Vagina (tissue), 2 donors: ENCODE data around the gene ZNF175.

Source experiments
- POLR2A ChIP-seq, 2 donors: fragments of 450-650 bp; IDR thresholded peaks; one replicate each; pipeline ENCODE4 v1.6.1; 2017; ENCODE audit warnings: antibody characterized with exemption in 2 of 2, mild to moderate bottlenecking in 2 of 2, moderate library complexity in 2 of 2
- POLR2AphosphoS5 ChIP-seq, 2 donors: sonication (generic); formaldehyde crosslinking; IDR thresholded peaks; one replicate each; pipeline ENCODE4 v1.9.0; 2017; ENCODE audit warnings: antibody characterized with exemption in 2 of 2, mild to moderate bottlenecking in 2 of 2, low read depth in 1 of 2; ENCODE audit not compliant: insufficient read depth in 1 of 2
- TF ChIP-seq, protein P1 (sequence below), 3 experiments: fragments of 450-650 bp in 2 of 3; fragments of 200-600 bp in 1 of 3; sonication (generic) in 1 of 3; IDR thresholded peaks; one replicate each; pipeline ENCODE4 v1.5.1; 2017 to 2019; ENCODE audit warnings: antibody characterized with exemption in 3 of 3, mild to moderate bottlenecking in 2 of 3, moderate library complexity in 2 of 3

DNA sequence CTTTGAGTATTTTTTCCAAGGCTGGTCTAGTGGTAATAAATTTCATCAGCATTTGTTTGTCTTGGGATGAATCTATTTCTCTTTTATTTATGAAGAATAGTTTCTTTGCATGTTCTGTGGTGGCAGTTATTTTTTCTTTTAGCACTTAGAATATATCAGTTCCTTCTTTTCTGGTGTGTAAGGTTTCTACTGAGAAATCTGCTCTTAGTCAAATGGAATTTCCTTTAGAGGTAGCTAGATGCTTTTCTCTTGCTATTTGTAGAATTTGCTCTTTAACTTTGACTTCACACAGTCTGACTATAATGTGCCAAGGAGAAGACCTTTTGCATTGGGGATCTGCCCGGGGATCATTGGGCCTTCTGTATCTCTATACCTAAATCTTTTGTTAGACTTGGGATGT is 35.5 kb upstream of the ZNF175 start:
- TF ChIP-seq, protein P1, sequence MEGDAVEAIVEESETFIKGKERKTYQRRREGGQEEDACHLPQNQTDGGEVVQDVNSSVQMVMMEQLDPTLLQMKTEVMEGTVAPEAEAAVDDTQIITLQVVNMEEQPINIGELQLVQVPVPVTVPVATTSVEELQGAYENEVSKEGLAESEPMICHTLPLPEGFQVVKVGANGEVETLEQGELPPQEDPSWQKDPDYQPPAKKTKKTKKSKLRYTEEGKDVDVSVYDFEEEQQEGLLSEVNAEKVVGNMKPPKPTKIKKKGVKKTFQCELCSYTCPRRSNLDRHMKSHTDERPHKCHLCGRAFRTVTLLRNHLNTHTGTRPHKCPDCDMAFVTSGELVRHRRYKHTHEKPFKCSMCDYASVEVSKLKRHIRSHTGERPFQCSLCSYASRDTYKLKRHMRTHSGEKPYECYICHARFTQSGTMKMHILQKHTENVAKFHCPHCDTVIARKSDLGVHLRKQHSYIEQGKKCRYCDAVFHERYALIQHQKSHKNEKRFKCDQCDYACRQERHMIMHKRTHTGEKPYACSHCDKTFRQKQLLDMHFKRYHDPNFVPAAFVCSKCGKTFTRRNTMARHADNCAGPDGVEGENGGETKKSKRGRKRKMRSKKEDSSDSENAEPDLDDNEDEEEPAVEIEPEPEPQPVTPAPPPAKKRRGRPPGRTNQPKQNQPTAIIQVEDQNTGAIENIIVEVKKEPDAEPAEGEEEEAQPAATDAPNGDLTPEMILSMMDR (IDR thresholded peaks at IDR 0.05) = no peak
- TF ChIP-seq POLR2A (IDR thresholded peaks at IDR 0.05) (no peak), POLR2AphosphoS5 (IDR thresholded peaks at IDR 0.05; ENCODE audit: insufficient read depth in 1 of 2, low read depth in 1 of 2) (no peak)
